ENCODE data around the gene POLD3. TPM values are rescaled to one million over a fixed set of nuclear protein-coding genes. Genes with fewer than 3 reads are reported as not detected.

The POLD3 gene
- total and polyA plus RNA-seq, 10 of the 15 experiments (the other 5 are each of a cell fraction or from before 2014, with no cell fraction given), result 23.8 to 63.7 (median 38.7) TPM

GRCh38 chr11:74672332-74672955 is 80.1 kb downstream of the POLD3 start:
- no peak for DNase-seq (ENCODE audit: low read depth, low spot score)
- no peak overlapping the region for H3K9ac ChIP-seq (ENCODE audit: control insufficient read depth, insufficient read depth, low read length)
- no peak overlapping the region for H3K4me3 ChIP-seq
- H3K27ac ChIP-seq (ENCODE audit: control insufficient read depth, insufficient read depth), result no peak overlapping the region
- no peak overlapping the region for H2AFZ ChIP-seq (ENCODE audit: control insufficient read depth, low read depth, low read length)
- H4K20me1 ChIP-seq (ENCODE audit: control insufficient read depth, insufficient read depth), result no peaks in the 10 kb centered on the region; the same call in 1 of the 2 replicates
- SMC1A ChIA-PET (ENCODE audit: uncharacterized antibody, unreplicated experiment), result interaction anchor here (1.0 kb wide), 1 partner anchor 10 kb away, joined by 4 read pairs; no protein-coding TSS in a partner anchor
- POLR2A ChIA-PET, result no interaction called here
- H3K4me1 ChIP-seq (ENCODE audit: control insufficient read depth, insufficient read depth, low read length), result no peaks in the 10 kb centered on the region
- H3K36me3 ChIP-seq (ENCODE audit: control insufficient read depth in 2 of 2, insufficient read depth in 2 of 2, low read length in 1 of 2), result no peaks in the 10 kb centered on the region
- intact Hi-C loops (cut with micrococcal nuclease; ENCODE audit: unreplicated experiment) (no loop called here), in situ Hi-C loops (cut with MboI) (no loop called here)
- no peaks in the 10 kb centered on the region for H3K27me3 ChIP-seq (replicated peaks in 1 of 2; ENCODE audit: control insufficient read depth in 2 of 2, insufficient read depth in 2 of 2, low read length in 1 of 2)
- no peak for ATAC-seq
- TF ChIP-seq ATF2 (IDR thresholded peaks at IDR 0.05; ENCODE audit: low read length), result no peak
- no peak for TF ChIP-seq BCLAF1 (IDR thresholded peaks at IDR 0.05)
- no peak for TF ChIP-seq HCFC1 (IDR thresholded peaks at IDR 0.05; ENCODE audit: low read length)
- no peak for TF ChIP-seq ZBED1 (IDR thresholded peaks at IDR 0.05; ENCODE audit: borderline replicate concordance)
- no peak for TF ChIP-seq GATAD2B (conservative IDR thresholded peaks at IDR 0.05; ENCODE audit: low read depth)
- no peak for TF ChIP-seq RAD21 (IDR thresholded peaks at IDR 0.05; ENCODE audit: insufficient read depth, low read depth, low read length)
- TF ChIP-seq RAD51 (IDR thresholded peaks at IDR 0.05), result no peak
- TF ChIP-seq ATF7 (IDR thresholded peaks at IDR 0.05; ENCODE audit: low read depth), result no peak
- TF ChIP-seq IRF5 (IDR thresholded peaks at IDR 0.05; ENCODE audit: borderline replicate concordance), result no peak
- no peak for TF ChIP-seq CBX5 (IDR thresholded peaks at IDR 0.05; ENCODE audit: low read depth)
- TF ChIP-seq SRF (IDR thresholded peaks at IDR 0.05; ENCODE audit: low read depth in 2 of 2, low read length in 2 of 2), result no peak
- TF ChIP-seq MLLT1 (IDR thresholded peaks at IDR 0.05), result no peak
- TF ChIP-seq TCF12 (IDR thresholded peaks at IDR 0.05; ENCODE audit: low read depth, low read length), result no peak
- TF ChIP-seq ZNF217 (IDR thresholded peaks at IDR 0.05), result no peak
- no peak for TF ChIP-seq CREB1 (IDR thresholded peaks at IDR 0.05; ENCODE audit: low read depth)
- no peak for TF ChIP-seq SMAD5 (IDR thresholded peaks at IDR 0.05; ENCODE audit: low read depth)
- no peak for TF ChIP-seq KDM1A (IDR thresholded peaks at IDR 0.05; ENCODE audit: borderline replicate concordance)
- no TSS peak for BruUV-seq (replicated peaks)
- no peak for FAIRE-seq
- H3K9me3 ChIP-seq (replicated peaks; ENCODE audit: control insufficient read depth, insufficient read depth, low read length), result no peaks in the 10 kb centered on the region
- H3K79me2 ChIP-seq (ENCODE audit: control insufficient read depth, insufficient read depth, low read length), result no peaks in the 10 kb centered on the region
- WGBS (ENCODE audit: insufficient coverage, insufficient replicate concordance, low lambda C conversion rate, missing lambda C conversion rate), result 79% methylated on average over 4 of the region's 4 CpGs
- RAD21 ChIA-PET (ENCODE audit: unreplicated experiment), result no interaction called here
- no peak overlapping the region for H3K4me2 ChIP-seq (ENCODE audit: control insufficient read depth, insufficient read depth)
- CTCF ChIA-PET, result no interaction called here
